OCI-LY7 (cell line): ENCODE measurements around the gene POFUT1. TPM values are rescaled to one million over a fixed set of nuclear protein-coding genes. Genes with fewer than 3 reads are reported as not detected.

Experiments
- BruUV-seq: library from RNA; stranded (reverse); fragments of 400-500 nt; replicated peaks from 2 replicates; lab custom pipeline; 2021; lab: Mats Ljungman, UMichigan
- CTCF ChIA-PET: fragments of 300-600 bp; sonication (Branson Sonifier 250); formaldehyde crosslinking; loops from one replicate; lab custom pipeline; 2022; ENCODE audit warnings: antibody characterized with exemption; ENCODE audit not compliant: unreplicated experiment; lab: Charles Lee
- POLR2A ChIA-PET: fragments of 300-600 bp; sonication (Branson Sonifier 250); formaldehyde crosslinking; loops from one replicate; lab custom pipeline; 2022; ENCODE audit warnings: antibody characterized with exemption; lab: Charles Lee
- DNase-seq: peaks from one replicate; pipeline ENCODE4 v3.0.0-alpha.2; 2015; ENCODE audit warnings: low spot score
- H2AFZ ChIP-seq: fragments of 200-600 bp; sonication (generic), shearing (Covaris generic); 2 replicates; pipeline ENCODE4 v1.6.1; 2014; ENCODE audit warnings: mild to moderate bottlenecking, antibody characterized with exemption, low read length, moderate library complexity
- H3K27ac ChIP-seq: fragments of 200-600 bp; sonication (generic); 2 replicates; pipeline ENCODE4 v1.5.1; 2014; ENCODE audit warnings: mixed run types, low read depth, mild to moderate bottlenecking, moderate library complexity, low read length, inconsistent platforms; ENCODE audit not compliant: poor library complexity, severe bottlenecking
- H3K36me3 ChIP-seq: fragments of 200-600 bp; sonication (generic); 2 replicates; pipeline ENCODE4 v1.6.1; 2014; ENCODE audit warnings: mild to moderate bottlenecking, antibody characterized with exemption, low read length, moderate library complexity, mixed read lengths; ENCODE audit not compliant: insufficient read depth
- H3K4me1 ChIP-seq: fragments of 200-600 bp; sonication (generic); 2 replicates; pipeline ENCODE4 v1.5.1; 2014; ENCODE audit warnings: mild to moderate bottlenecking, low read length; ENCODE audit not compliant: insufficient read depth, poor library complexity, severe bottlenecking
- H3K4me2 ChIP-seq: fragments of 200-600 bp; sonication (generic); 2 replicates; pipeline ENCODE4 v1.6.1; 2014; ENCODE audit warnings: mild to moderate bottlenecking, low read length
- H3K4me3 ChIP-seq: fragments of 200-600 bp; sonication (generic); 2 replicates; pipeline ENCODE4 v1.5.1; 2014; ENCODE audit warnings: mild to moderate bottlenecking, low read depth, low read length; ENCODE audit not compliant: poor library complexity, severe bottlenecking
- H3K79me2 ChIP-seq: fragments of 200-600 bp; sonication (generic); 2 replicates; pipeline ENCODE4 v1.6.1; 2016; ENCODE audit warnings: low read depth, mild to moderate bottlenecking, low read length, moderate library complexity, mixed read lengths; ENCODE audit not compliant: insufficient read depth
- H3K9me2 ChIP-seq: fragments of 200-600 bp; sonication (generic); 2 replicates; pipeline ENCODE4 v1.6.1; 2016; ENCODE audit warnings: mild to moderate bottlenecking, low read length, mixed read lengths; ENCODE audit not compliant: insufficient read depth
- H3K9me3 ChIP-seq: fragments of 200-600 bp; sonication (generic); 2 replicates; pipeline ENCODE4 v1.6.1; 2014; ENCODE audit warnings: mild to moderate bottlenecking, mixed run types, low read length, mixed read lengths
- H4K20me1 ChIP-seq: fragments of 200-600 bp; sonication (generic); 2 replicates; pipeline ENCODE4 v1.6.1; 2014; ENCODE audit warnings: mild to moderate bottlenecking, antibody characterized with exemption, low read length, moderate library complexity, mixed read lengths; ENCODE audit not compliant: insufficient read depth
- CTCF ChIP-seq: fragments of 200-600 bp; sonication (generic); conservative IDR thresholded peaks from 2 replicates; pipeline ENCODE4 v1.5.1; 2014; ENCODE audit warnings: mild to moderate bottlenecking, antibody characterized with exemption, low read length, moderate library complexity, mixed read lengths
- EZH2phosphoT487 ChIP-seq: fragments of 200-600 bp; sonication (generic); IDR thresholded peaks from 2 replicates; pipeline ENCODE4 v1.6.1; 2018; ENCODE audit warnings: low read depth, borderline replicate concordance, mild to moderate bottlenecking, mixed run types, antibody characterized with exemption, low read length, moderate library complexity, mixed read lengths
- intact Hi-C: fragments of 100-400 bp; cut with micrococcal nuclease; formaldehyde crosslinking; loops from one replicate; pipeline ENCODE4 v1.10.0; 2022; ENCODE audit not compliant: unreplicated experiment
- total RNA-seq, 2 experiments: library from RNA; depleted of rRNA in 1 of 2; stranded (reverse); fragments of >200 nt in 1 of 2; shearing (Covaris generic) in 1 of 2; gene quantifications; 2 replicates each; pipeline ENCODE4 v1.2.3, GENCODE V29; 2014 to 2022

POFUT1 gene
- total RNA-seq, 2 experiments from 2014 or later, result 21.4 to 33.1 TPM

GRCh38 chr20:32201977-32202363, 5.7 kb upstream of the POFUT1 start:
- no peak for DNase-seq
- no peaks in the 10 kb centered on the region for H3K9me3 ChIP-seq
- H3K4me2 ChIP-seq, result no peak overlapping the region
- no peaks in the 10 kb centered on the region for H3K9me2 ChIP-seq
- no peak overlapping the region for H2AFZ ChIP-seq
- TF ChIP-seq EZH2phosphoT487 (no peak), CTCF (no peak)
- intact Hi-C loops, result no loop called here
- POLR2A ChIA-PET, result interaction anchor here (0.9 kb wide), 1 partner anchor 75 kb away, joined by 3 read pairs; no protein-coding TSS in a partner anchor
- no peak overlapping the region for H3K4me3 ChIP-seq
- peaks cover 28% of the 10 kb centered on the region; the same call in 1 of the 2 replicates for H4K20me1 ChIP-seq
- peaks cover 85% of the 10 kb centered on the region for H3K36me3 ChIP-seq
- CTCF ChIA-PET, result no interaction called here
- no TSS peak for BruUV-seq
- peaks cover 86% of the 10 kb centered on the region for H3K79me2 ChIP-seq
- H3K4me1 ChIP-seq, result peaks cover 29% of the 10 kb centered on the region
- no peak overlapping the region for H3K27ac ChIP-seq

- intact Hi-C loops, result no loop called here
- ChIA-PET CTCF (no interaction called here), POLR2A (interaction anchor here (0.6 kb wide), 1 partner anchor 81 kb away, joined by 5 read pairs; no protein-coding TSS in a partner anchor)
- Histone ChIP-seq H3K4me3 (no peak overlapping the region), H3K4me1 (peaks cover 31% of the 10 kb centered on the region), H3K36me3 (peaks cover 72% of the 10 kb centered on the region), H3K27ac (no peak overlapping the region), H4K20me1 (peaks cover 28% of the 10 kb centered on the region; the same call in 1 of the 2 replicates), H3K4me2 (peak overlapping the region; percentile 100; the same call in 1 of the 2 replicates), H3K79me2 (peaks cover 94% of the 10 kb centered on the region), H3K9me3 (no peaks in the 10 kb centered on the region), H3K9me2 (no peaks in the 10 kb centered on the region), H2AFZ (no peak overlapping the region)
- no TSS peak for BruUV-seq
- no peak for DNase-seq
- no peak for TF ChIP-seq CTCF
- TF ChIP-seq EZH2phosphoT487, result no peak
Measured at GRCh38 chr20:32203356-32204204, 4.1 kb upstream of the POFUT1 start.
